H1 (cell line): ENCODE results near the gene ANO9.

Experiments
- BACH1 ChIP-seq: IDR thresholded peaks from 2 replicates; pipeline ENCODE4 v1.6.1; 2012; ENCODE audit warnings: low read length, improper control_type of control experiment
- CHD2 ChIP-seq: IDR thresholded peaks from 2 replicates; pipeline ENCODE4 v1.6.1; 2012; ENCODE audit warnings: low read length, improper control_type of control experiment
- CTCF ChIP-seq, 3 experiments: IDR thresholded peaks; 1 replicate in 2 of 3; 2 replicates in 1 of 3; pipeline versions ENCODE4 v1.5.1 to v1.6.1; 2011; ENCODE audit warnings: low read length in 3 of 3, mild to moderate bottlenecking in 3 of 3, inconsistent platforms in 2 of 3, low read depth in 1 of 3, moderate library complexity in 1 of 3; ENCODE audit not compliant: insufficient read depth in 1 of 3; ENCODE audit errors: control extremely low read depth in 1 of 3
- EZH2 ChIP-seq: fragments of 200-600 bp; sonication (generic); IDR thresholded peaks from 2 replicates; pipeline ENCODE4 v1.7.1; 2012; ENCODE audit warnings: low read depth, mild to moderate bottlenecking, moderate library complexity, low read length, inconsistent platforms; ENCODE audit not compliant: severe bottlenecking
- GTF2F1 ChIP-seq: IDR thresholded peaks from 2 replicates; pipeline ENCODE4 v1.6.1; 2012; ENCODE audit warnings: low read depth, low read length, improper control_type of control experiment, borderline replicate concordance
- JUND ChIP-seq: IDR thresholded peaks from 2 replicates; pipeline ENCODE4 v1.6.1; 2011; ENCODE audit warnings: mild to moderate bottlenecking, improper control_type of control experiment, low read length
- PHF8 ChIP-seq: fragments of 200-600 bp; sonication (generic); conservative IDR thresholded peaks from 2 replicates; pipeline ENCODE4 v1.7.1; 2012; ENCODE audit warnings: low read depth, mild to moderate bottlenecking, inconsistent platforms, low read length, moderate library complexity
- POLR2A ChIP-seq, 2 experiments: IDR thresholded peaks; 1 replicate in 1 of 2; 2 replicates in 1 of 2; pipeline ENCODE4 v1.6.1; 2011; ENCODE audit warnings: low read depth in 2 of 2, low read length in 2 of 2, mild to moderate bottlenecking in 2 of 2; ENCODE audit errors: control extremely low read depth in 1 of 2
- POLR2AphosphoS5 ChIP-seq: IDR thresholded peaks from 2 replicates; pipeline ENCODE4 v1.6.1; 2011; ENCODE audit warnings: low read depth, low read length
- RFX5 ChIP-seq: IDR thresholded peaks from 2 replicates; pipeline ENCODE4 v1.6.1; 2011; ENCODE audit warnings: low read depth, low read length, improper control_type of control experiment, borderline replicate concordance
- TBP ChIP-seq: IDR thresholded peaks from 2 replicates; pipeline ENCODE4 v1.6.1; 2011; ENCODE audit warnings: low read depth, low read length, improper control_type of control experiment
- TCF12 ChIP-seq: IDR thresholded peaks from 2 replicates; pipeline ENCODE4 v1.6.1; 2011; ENCODE audit warnings: low read depth, mild to moderate bottlenecking, low read length
- TF ChIP-seq, protein P1 (sequence below): IDR thresholded peaks from 2 replicates; pipeline ENCODE4 v1.6.1; 2012; ENCODE audit warnings: low read length, inconsistent platforms
- TF ChIP-seq, protein P2 (sequence below): IDR thresholded peaks from 2 replicates; pipeline ENCODE4 v1.6.1; 2011; ENCODE audit warnings: low read depth, mild to moderate bottlenecking, low read length; ENCODE audit not compliant: insufficient read depth

GRCh38 chr11:417652-418342 is 24.0 kb downstream of the ANO9 start:
- no peak for TF ChIP-seq CTCF (IDR thresholded peaks at IDR 0.05; ENCODE audit: control extremely low read depth in 1 of 3, insufficient read depth in 1 of 3, low read depth in 1 of 3, low read length in 3 of 3)
- TF ChIP-seq, protein P1, sequence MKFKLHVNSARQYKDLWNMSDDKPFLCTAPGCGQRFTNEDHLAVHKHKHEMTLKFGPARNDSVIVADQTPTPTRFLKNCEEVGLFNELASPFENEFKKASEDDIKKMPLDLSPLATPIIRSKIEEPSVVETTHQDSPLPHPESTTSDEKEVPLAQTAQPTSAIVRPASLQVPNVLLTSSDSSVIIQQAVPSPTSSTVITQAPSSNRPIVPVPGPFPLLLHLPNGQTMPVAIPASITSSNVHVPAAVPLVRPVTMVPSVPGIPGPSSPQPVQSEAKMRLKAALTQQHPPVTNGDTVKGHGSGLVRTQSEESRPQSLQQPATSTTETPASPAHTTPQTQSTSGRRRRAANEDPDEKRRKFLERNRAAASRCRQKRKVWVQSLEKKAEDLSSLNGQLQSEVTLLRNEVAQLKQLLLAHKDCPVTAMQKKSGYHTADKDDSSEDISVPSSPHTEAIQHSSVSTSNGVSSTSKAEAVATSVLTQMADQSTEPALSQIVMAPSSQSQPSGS, result no peak
- TF ChIP-seq, protein P2, sequence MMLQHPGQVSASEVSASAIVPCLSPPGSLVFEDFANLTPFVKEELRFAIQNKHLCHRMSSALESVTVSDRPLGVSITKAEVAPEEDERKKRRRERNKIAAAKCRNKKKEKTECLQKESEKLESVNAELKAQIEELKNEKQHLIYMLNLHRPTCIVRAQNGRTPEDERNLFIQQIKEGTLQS, result no peak
- no peak for TF ChIP-seq RFX5
- TF ChIP-seq PHF8, result no peak
- TF ChIP-seq CHD2, result no peak
- TF ChIP-seq GTF2F1, result no peak
- no peak for TF ChIP-seq TCF12
- TF ChIP-seq POLR2AphosphoS5, result no peak
- TF ChIP-seq TBP, result no peak
- no peak for TF ChIP-seq JUND
- no peak for TF ChIP-seq BACH1
- no peak for TF ChIP-seq EZH2
- TF ChIP-seq POLR2A (IDR thresholded peaks at IDR 0.05; ENCODE audit: control extremely low read depth in 1 of 2, low read depth in 2 of 2, low read length in 2 of 2), result no peak
